Smooth muscle cell (in vitro differentiated cells): Measurements from ENCODE around the gene ARMC3. TPM values are rescaled to one million over a fixed set of nuclear protein-coding genes. Genes with fewer than 3 reads are reported as not detected.
A peak's percentile ranks its signal among the peaks of the same experiment; 100 is the strongest.

Experiments used
- DNase-seq: peaks from one replicate; lab custom pipeline; 2025; ENCODE audit not compliant: unreplicated experiment; lab: John Stamatoyannopoulos, UW
- H2AFZ ChIP-seq: fragments of 200-600 bp; sonication (generic); 2 replicates; pipeline ENCODE4 v1.6.0; 2016; ENCODE audit warnings: antibody characterized with exemption, low read depth, mild to moderate bottlenecking
- H3F3A ChIP-seq: fragments of 200-600 bp; sonication (generic); 2 replicates; pipeline ENCODE4 v1.6.0; 2017; ENCODE audit warnings: antibody characterized with exemption, low read depth
- H3K27ac ChIP-seq: fragments of 200-600 bp; sonication (generic); 2 replicates; pipeline ENCODE4 v1.5.1; 2016; ENCODE audit warnings: low read depth, mild to moderate bottlenecking
- H3K27me3 ChIP-seq: fragments of 200-600 bp; sonication (generic); 2 replicates; pipeline ENCODE4 v1.6.1; 2016; ENCODE audit warnings: low read depth, mild to moderate bottlenecking
- H3K36me3 ChIP-seq: fragments of 200-600 bp; sonication (generic); 2 replicates; pipeline ENCODE4 v1.5.1; 2016; ENCODE audit warnings: low read depth
- H3K4me1 ChIP-seq: fragments of 200-600 bp; sonication (generic); 2 replicates; pipeline ENCODE4 v1.5.1; 2016; ENCODE audit warnings: low read depth
- H3K4me2 ChIP-seq: fragments of 200-600 bp; sonication (generic); 2 replicates; pipeline ENCODE4 v1.6.0; 2016; ENCODE audit warnings: mild to moderate bottlenecking
- H3K4me3 ChIP-seq: fragments of 200-600 bp; sonication (generic); 2 replicates; pipeline ENCODE4 v1.5.1; 2016; ENCODE audit warnings: mild to moderate bottlenecking
- H3K79me2 ChIP-seq: fragments of 200-600 bp; sonication (generic); 2 replicates; pipeline ENCODE4 v1.6.0; 2016; ENCODE audit warnings: low read depth, mild to moderate bottlenecking
- H3K9ac ChIP-seq: fragments of 200-600 bp; sonication (generic); 2 replicates; pipeline ENCODE4 v1.6.0; 2016; ENCODE audit warnings: low read depth
- H3K9me3 ChIP-seq: fragments of 200-600 bp; sonication (generic); replicated peaks from 2 replicates; pipeline ENCODE4 v1.5.1; 2016; ENCODE audit warnings: low read depth
- H4K20me1 ChIP-seq: fragments of 200-600 bp; sonication (generic); 2 replicates; pipeline ENCODE4 v1.6.0; 2016; ENCODE audit warnings: low read depth
- WGBS: methylation state at CpG from one replicate; pipeline ENCODE4 v1.1.7; 2016; ENCODE audit warnings: low lambda C conversion rate; 5-methylcytosine and 5-hydroxymethylcytosine counted together
- polyA plus RNA-seq: library from polyadenylated mRNA; unstranded; fragments of >200 nt; fragmentation: Nextera tagmentation; extraction: Ambion mirVana; gene quantifications from 2 replicates; pipeline ENCODE4 v1.2.1, GENCODE V29; 2016
- total RNA-seq: library from RNA; depleted of rRNA; stranded (reverse); fragments of >200 nt; gene quantifications from 2 replicates; pipeline ENCODE4 v1.2.3, GENCODE V29; 2014
- TF ChIP-seq, protein P1 (sequence below): fragments of 200-600 bp; sonication (generic); IDR thresholded peaks from 2 replicates; pipeline ENCODE4 v1.5.1; 2017; ENCODE audit warnings: borderline replicate concordance, mild to moderate bottlenecking, antibody characterized with exemption; ENCODE audit not compliant: insufficient read depth, poor library complexity, severe bottlenecking

ARMC3 gene
- total and polyA plus RNA-seq, 2 experiments from 2014 or later: 0.46 TPM; not detected in 1

DNA sequence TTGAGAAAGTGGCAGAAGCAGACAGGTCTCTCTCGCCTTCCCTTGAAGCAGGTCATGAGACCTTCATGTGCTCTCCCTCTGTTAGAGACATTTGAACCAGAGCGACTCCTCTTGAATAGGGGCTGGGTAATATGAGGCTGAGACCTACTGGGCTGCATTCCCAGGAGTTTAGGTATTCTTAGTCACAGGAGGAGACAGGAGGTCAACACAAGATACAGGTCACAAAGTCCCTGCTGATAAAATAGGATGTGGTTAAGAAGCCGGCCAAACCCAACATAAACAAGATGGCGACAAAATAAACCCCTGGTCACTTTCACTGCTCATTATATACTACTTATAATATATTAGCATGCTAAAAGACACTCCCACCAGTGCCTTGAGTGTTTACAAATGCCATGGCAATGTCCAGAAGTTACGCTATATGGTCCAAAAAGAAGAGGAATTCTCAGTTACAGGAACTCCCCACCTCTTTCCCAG, 124.0 kb downstream of the ARMC3 start:
- Histone ChIP-seq H3K4me1 (peaks cover 21% of the 10 kb centered on the region), H3K27me3 (no peaks in the 10 kb centered on the region)
- TF ChIP-seq, protein P1, sequence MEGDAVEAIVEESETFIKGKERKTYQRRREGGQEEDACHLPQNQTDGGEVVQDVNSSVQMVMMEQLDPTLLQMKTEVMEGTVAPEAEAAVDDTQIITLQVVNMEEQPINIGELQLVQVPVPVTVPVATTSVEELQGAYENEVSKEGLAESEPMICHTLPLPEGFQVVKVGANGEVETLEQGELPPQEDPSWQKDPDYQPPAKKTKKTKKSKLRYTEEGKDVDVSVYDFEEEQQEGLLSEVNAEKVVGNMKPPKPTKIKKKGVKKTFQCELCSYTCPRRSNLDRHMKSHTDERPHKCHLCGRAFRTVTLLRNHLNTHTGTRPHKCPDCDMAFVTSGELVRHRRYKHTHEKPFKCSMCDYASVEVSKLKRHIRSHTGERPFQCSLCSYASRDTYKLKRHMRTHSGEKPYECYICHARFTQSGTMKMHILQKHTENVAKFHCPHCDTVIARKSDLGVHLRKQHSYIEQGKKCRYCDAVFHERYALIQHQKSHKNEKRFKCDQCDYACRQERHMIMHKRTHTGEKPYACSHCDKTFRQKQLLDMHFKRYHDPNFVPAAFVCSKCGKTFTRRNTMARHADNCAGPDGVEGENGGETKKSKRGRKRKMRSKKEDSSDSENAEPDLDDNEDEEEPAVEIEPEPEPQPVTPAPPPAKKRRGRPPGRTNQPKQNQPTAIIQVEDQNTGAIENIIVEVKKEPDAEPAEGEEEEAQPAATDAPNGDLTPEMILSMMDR: no peak

DNA sequence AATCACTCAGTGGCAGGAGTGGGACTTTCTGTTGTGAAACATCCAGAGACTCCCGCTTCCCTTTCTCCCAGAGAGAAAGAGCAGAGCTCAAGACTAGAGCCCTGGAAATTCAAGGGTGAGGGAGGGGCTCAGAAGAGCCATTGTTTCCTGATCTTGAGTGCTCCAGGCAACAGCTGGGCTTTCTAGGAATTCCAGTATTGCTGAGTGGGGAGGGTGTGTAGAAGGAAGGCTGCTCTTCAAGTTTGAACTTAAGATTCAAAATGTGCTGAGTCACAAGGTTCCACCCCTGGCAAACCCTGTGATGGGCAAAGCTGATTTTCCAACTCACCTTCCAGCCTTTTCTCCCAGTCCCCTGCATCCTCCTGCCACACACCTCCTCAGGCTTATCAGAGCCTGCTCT, 125.2 kb downstream of the ARMC3 start:
- Histone ChIP-seq H3K9ac (no peak overlapping the region), H3F3A (no peaks in the 10 kb centered on the region), H3K4me2 (no peak overlapping the region), H2AFZ (peak overlapping the region; percentile 54), H3K9me3 (no peaks in the 10 kb centered on the region), H4K20me1 (no peaks in the 10 kb centered on the region), H3K36me3 (no peaks in the 10 kb centered on the region), H3K79me2 (no peaks in the 10 kb centered on the region), H3K4me1 (peaks cover 21% of the 10 kb centered on the region), H3K27me3 (no peaks in the 10 kb centered on the region), H3K27ac (no peak overlapping the region), H3K4me3 (no peak overlapping the region)
- TF ChIP-seq, protein P1: no peak
- no peak for DNase-seq
- 67% methylated on average over 1 of the region's 1 CpG for WGBS

More for the DNA sequence above, 124.0 kb downstream of the ARMC3 start:
- H3K79me2 ChIP-seq: no peaks in the 10 kb centered on the region
- no peak overlapping the region for H3K27ac ChIP-seq
- 91% methylated on average over 5 of the region's 5 CpGs for WGBS
- H4K20me1 ChIP-seq: no peaks in the 10 kb centered on the region
- H3K36me3 ChIP-seq: no peaks in the 10 kb centered on the region
- H3K9ac ChIP-seq: no peak overlapping the region
- H3K4me3 ChIP-seq: no peak overlapping the region
- no peaks in the 10 kb centered on the region for H3F3A ChIP-seq
- H2AFZ ChIP-seq: no peak overlapping the region
- no peak overlapping the region for H3K4me2 ChIP-seq
- no peak for DNase-seq
- H3K9me3 ChIP-seq: no peaks in the 10 kb centered on the region

DNA sequence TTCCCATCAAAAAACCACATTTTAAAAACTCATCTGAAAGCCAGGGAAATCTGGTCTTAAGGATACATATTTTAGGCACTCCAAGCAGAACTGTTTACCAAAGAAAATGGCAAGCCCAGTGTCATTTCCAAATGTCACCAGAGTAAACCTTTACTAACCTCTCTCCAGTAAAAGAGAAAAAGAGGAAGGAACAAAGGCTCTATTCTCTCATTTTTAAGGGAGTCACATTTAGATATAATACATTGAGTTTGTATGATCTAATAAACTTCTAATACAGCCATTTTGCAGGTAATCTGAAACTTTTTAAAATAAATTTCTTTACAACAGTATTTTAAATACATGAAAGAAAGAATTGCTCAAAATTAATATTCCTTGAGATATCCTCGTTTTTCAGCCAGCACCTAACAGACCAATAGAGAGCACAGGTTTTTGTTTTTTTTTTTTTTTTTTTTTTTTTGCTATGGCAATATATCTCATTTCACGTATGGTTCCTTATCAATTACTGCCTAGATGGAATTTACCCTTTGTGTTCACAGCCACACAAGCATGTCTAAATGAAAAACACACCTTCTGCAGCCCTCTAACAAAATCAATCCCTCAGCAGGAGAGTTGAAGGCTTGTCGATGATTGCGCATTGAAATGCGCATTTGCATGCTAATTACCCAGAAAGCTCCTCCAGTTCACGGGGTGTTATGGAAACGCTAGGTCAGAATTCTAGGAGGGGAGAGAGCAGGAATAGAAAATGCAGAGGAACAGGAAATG, 127.8 kb downstream of the ARMC3 start:
- Histone ChIP-seq H2AFZ (peak overlapping the region; percentile 65), H3K9me3 (no peaks in the 10 kb centered on the region), H3K27me3 (no peaks in the 10 kb centered on the region), H4K20me1 (no peaks in the 10 kb centered on the region), H3K4me2 (peak overlapping the region; percentile 46), H3K4me1 (peaks cover 21% of the 10 kb centered on the region), H3K27ac (no peak overlapping the region), H3K36me3 (no peaks in the 10 kb centered on the region), H3K4me3 (no peak overlapping the region), H3F3A (no peaks in the 10 kb centered on the region), H3K9ac (no peak overlapping the region), H3K79me2 (no peaks in the 10 kb centered on the region)
- TF ChIP-seq, protein P1: no peak
- DNase-seq: no peak
- WGBS: 26% methylated on average over 7 of the region's 7 CpGs

DNA sequence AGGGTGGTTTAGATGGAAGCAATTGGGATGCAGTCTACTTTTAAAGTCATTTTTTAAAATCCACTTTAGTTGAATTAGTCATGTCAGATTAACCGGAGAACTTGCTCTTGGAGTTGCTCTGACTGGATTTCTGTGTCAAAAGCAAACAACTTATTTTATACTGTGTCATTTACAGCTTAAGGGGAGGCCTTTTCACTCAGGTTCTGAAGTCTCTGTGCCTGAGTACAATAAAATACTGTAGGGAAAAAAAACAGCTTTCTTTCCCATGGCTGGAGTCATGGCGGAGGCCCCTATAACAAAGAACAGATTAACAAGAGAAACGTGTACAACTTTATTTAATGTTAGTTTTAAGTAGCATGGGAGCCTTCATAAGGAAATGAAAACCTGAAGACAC, 128.3 kb downstream of the ARMC3 start:
- Histone ChIP-seq H3K9ac (no peak overlapping the region), H3K79me2 (no peaks in the 10 kb centered on the region), H3K36me3 (no peaks in the 10 kb centered on the region), H3K4me3 (no peak overlapping the region), H3F3A (no peaks in the 10 kb centered on the region), H3K9me3 (no peaks in the 10 kb centered on the region), H3K27me3 (no peaks in the 10 kb centered on the region), H3K4me1 (peaks cover 21% of the 10 kb centered on the region), H3K4me2 (peak overlapping the region; percentile 46), H2AFZ (peak overlapping the region; percentile 65), H3K27ac (no peak overlapping the region), H4K20me1 (no peaks in the 10 kb centered on the region)
- TF ChIP-seq, protein P1: no peak
- 53% methylated on average over 3 of the region's 3 CpGs for WGBS
- DNase-seq: no peak
